Caco-2 (cell line): ENCODE data around the gene TPCN1. TPM values are rescaled to one million over a fixed set of nuclear protein-coding genes. Genes with fewer than 3 reads are reported as not detected.
A peak's percentile ranks its signal among the peaks of the same experiment; 100 is the strongest.

Experiments
- BruUV-seq: library from RNA; stranded (reverse); fragments of 400-500 nt; replicated peaks from 2 replicates; lab custom pipeline; 2021; lab: Mats Ljungman, UMichigan
- CTCF ChIA-PET: fragments of 300-600 bp; sonication (Branson Sonifier 250); formaldehyde crosslinking; loops from one replicate; lab custom pipeline; 2022; ENCODE audit warnings: antibody characterized with exemption; lab: Charles Lee
- POLR2A ChIA-PET: fragments of 300-600 bp; sonication (Branson Sonifier 250); formaldehyde crosslinking; loops from one replicate; lab custom pipeline; 2022; ENCODE audit warnings: antibody characterized with exemption; lab: Charles Lee
- DNase-seq, 2 experiments: peaks; one replicate each; pipeline versions ENCODE4 v3.0.0 to v3.0.0-alpha.2; 2020 to 2022
- H3K27me3 ChIP-seq: replicated peaks from 2 replicates; pipeline ENCODE4 v1.6.0; 2011; ENCODE audit warnings: low read length; ENCODE audit not compliant: control insufficient read depth, insufficient read depth
- H3K36me3 ChIP-seq: 2 replicates; pipeline ENCODE4 v1.5.1; 2011; ENCODE audit warnings: low read length; ENCODE audit not compliant: control insufficient read depth, insufficient read depth
- H3K4me1 ChIP-seq: fragments of 250-450 bp; sonication (Bioruptor Pico); 2 replicates; pipeline ENCODE4 v1.5.1; 2020; ENCODE audit warnings: mild to moderate bottlenecking
- H3K4me3 ChIP-seq: 2 replicates; pipeline ENCODE4 v1.5.1; 2011; ENCODE audit warnings: low read depth, mild to moderate bottlenecking, control low read depth, low read length
- H3K9me3 ChIP-seq: fragments of 250-450 bp; sonication (Bioruptor Pico); 2 replicates; pipeline ENCODE4 v1.5.1; 2020; ENCODE audit warnings: mild to moderate bottlenecking, moderate library complexity
- H3K27ac Mint-ChIP-seq: one replicate; pipeline ENCODE4 v1.8.0; 2022; ENCODE audit warnings: mixed read lengths; ENCODE audit not compliant: unreplicated experiment
- H3K27me3 Mint-ChIP-seq: one replicate; pipeline ENCODE4 v1.8.0; 2022; ENCODE audit warnings: mixed read lengths; ENCODE audit not compliant: insufficient read depth, unreplicated experiment
- H3K36me3 Mint-ChIP-seq: one replicate; pipeline ENCODE4 v1.8.0; 2022; ENCODE audit warnings: mild to moderate bottlenecking, mixed read lengths; ENCODE audit not compliant: insufficient read depth, unreplicated experiment
- H3K4me1 Mint-ChIP-seq: one replicate; pipeline ENCODE4 v1.8.0; 2022; ENCODE audit warnings: low read depth, mixed read lengths; ENCODE audit not compliant: unreplicated experiment
- H3K4me3 Mint-ChIP-seq: one replicate; pipeline ENCODE4 v1.8.0; 2022; ENCODE audit warnings: mild to moderate bottlenecking, moderate library complexity, mixed read lengths; ENCODE audit not compliant: unreplicated experiment
- H3K9me3 Mint-ChIP-seq: one replicate; pipeline ENCODE4 v1.8.0; 2022; ENCODE audit warnings: mixed read lengths; ENCODE audit not compliant: unreplicated experiment
- intact Hi-C: fragments of 100-400 bp; cut with micrococcal nuclease; formaldehyde crosslinking; loops from one replicate; pipeline ENCODE4 v1.10.0; 2022; ENCODE audit not compliant: unreplicated experiment
- total RNA-seq: library from RNA; stranded (reverse); gene quantifications from 2 replicates; pipeline ENCODE4 v1.2.3, GENCODE V29; 2022
- TF ChIP-seq, protein P1 (sequence below), 2 experiments: fragments of 200-600 bp in 1 of 2; IDR thresholded peaks; 1 replicate in 1 of 2; 2 replicates in 1 of 2; pipeline versions ENCODE4 v1.5.1 to v1.8.0; 2011 to 2022; ENCODE audit warnings: antibody characterized with exemption in 1 of 2, control low read depth in 1 of 2, inconsistent platforms in 1 of 2, low read depth in 1 of 2, low read length in 1 of 2, mild to moderate bottlenecking in 1 of 2, moderate library complexity in 1 of 2; ENCODE audit not compliant: insufficient read depth in 1 of 2, severe bottlenecking in 1 of 2, unreplicated experiment in 1 of 2

Gene TPCN1
- total RNA-seq, 1 experiment from 2014 or later, result 54.4 TPM

GRCh38 chr12:113221997-113222729 lies 899 bp downstream of the TPCN1 start:
- Mint-ChIP-seq H3K36me3 (peaks cover 22% of the 10 kb centered on the region), H3K4me1 (no peaks in the 10 kb centered on the region), H3K4me3 (peak overlapping the region; percentile 79), H3K27me3 (no peaks in the 10 kb centered on the region), H3K27ac (peak overlapping the region; percentile 83), H3K9me3 (no peaks in the 10 kb centered on the region)
- TF ChIP-seq, protein P1, sequence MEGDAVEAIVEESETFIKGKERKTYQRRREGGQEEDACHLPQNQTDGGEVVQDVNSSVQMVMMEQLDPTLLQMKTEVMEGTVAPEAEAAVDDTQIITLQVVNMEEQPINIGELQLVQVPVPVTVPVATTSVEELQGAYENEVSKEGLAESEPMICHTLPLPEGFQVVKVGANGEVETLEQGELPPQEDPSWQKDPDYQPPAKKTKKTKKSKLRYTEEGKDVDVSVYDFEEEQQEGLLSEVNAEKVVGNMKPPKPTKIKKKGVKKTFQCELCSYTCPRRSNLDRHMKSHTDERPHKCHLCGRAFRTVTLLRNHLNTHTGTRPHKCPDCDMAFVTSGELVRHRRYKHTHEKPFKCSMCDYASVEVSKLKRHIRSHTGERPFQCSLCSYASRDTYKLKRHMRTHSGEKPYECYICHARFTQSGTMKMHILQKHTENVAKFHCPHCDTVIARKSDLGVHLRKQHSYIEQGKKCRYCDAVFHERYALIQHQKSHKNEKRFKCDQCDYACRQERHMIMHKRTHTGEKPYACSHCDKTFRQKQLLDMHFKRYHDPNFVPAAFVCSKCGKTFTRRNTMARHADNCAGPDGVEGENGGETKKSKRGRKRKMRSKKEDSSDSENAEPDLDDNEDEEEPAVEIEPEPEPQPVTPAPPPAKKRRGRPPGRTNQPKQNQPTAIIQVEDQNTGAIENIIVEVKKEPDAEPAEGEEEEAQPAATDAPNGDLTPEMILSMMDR (IDR thresholded peaks at IDR 0.05; ENCODE audit: insufficient read depth in 1 of 2, low read depth in 1 of 2, low read length in 1 of 2, severe bottlenecking in 1 of 2, unreplicated experiment in 1 of 2), result no peak
- intact Hi-C loops, result loop anchor here (1.0 to 2.0 kb wide), 3 partner anchors 8 to 25 kb away; no protein-coding TSS in a partner anchor
- ChIA-PET CTCF (interaction anchor here (0.6 kb wide), 3 partner anchors 77 to 719 kb away, joined by 3 to 5 read pairs (median 5); partner anchors contain the start of gene SLC8B1), POLR2A (interaction anchor here (0.6 to 3.7 kb wide), 12 partner anchors 8 to 113 kb away, joined by 3 to 42 read pairs (median 7); partner anchors contain the start of gene SLC8B1)
- H3K4me1 ChIP-seq, result peaks cover 16% of the 10 kb centered on the region; the same call in 1 of the 2 replicates
- BruUV-seq, result TSS peak; percentile 63
- DNase-seq, result no peak
- peak overlapping the region; percentile 71 for H3K4me3 ChIP-seq
- no peaks in the 10 kb centered on the region for H3K36me3 ChIP-seq
- no peaks in the 10 kb centered on the region for H3K9me3 ChIP-seq
- no peaks in the 10 kb centered on the region for H3K27me3 ChIP-seq

DNA sequence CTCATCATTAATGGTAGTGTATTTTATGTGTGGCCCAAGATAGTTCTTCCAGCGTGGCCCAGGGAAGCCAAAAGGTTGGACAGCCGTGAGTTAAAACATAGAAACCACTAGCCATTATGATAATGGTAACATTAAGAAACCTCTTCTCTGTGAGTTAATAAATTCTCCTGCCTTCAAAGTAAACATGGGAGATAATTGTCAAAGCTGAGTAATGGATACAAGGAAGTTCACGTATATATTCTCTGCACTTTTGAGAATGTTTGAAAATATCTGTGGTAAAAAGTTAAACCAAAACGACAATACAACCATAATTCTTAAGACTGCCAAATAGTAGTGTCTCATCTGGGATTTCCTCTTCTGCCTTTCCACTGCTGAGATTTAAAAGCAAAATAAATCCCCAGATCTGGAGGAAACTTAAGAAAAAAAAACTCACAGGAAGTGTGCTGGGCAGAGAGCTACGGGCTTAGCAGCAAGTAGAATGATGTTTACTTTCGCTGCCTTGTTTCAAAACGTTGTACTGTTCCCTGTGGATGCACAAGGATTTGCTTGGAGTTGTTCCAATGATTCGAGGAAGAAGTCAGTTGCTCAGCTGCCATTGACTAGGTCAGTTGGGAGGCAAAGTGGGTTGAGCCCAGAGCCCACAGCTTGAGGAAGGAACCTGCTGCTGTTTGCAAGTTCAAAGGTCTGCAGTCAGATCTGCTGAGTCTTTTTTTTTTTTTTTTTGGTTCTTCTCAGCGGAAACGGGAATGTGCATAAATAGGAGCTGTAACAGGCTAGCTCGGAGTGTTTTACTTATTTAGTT lies 1.7 kb downstream of the TPCN1 start:
- ChIA-PET CTCF (interaction anchor here (0.6 to 1.6 kb wide), 2 partner anchors 23 to 77 kb away, joined by 5 to 6 read pairs; no protein-coding TSS in a partner anchor), POLR2A (interaction anchor here (0.6 to 3.7 kb wide), 10 partner anchors 7 to 135 kb away, joined by 3 to 42 read pairs (median 7); partner anchors contain the start of gene PLBD2)

More for the DNA sequence above, 1.7 kb downstream of the TPCN1 start:
- Histone ChIP-seq H3K9me3 (no peaks in the 10 kb centered on the region), H3K4me3 (peak overlapping the region; percentile 71), H3K27me3 (no peaks in the 10 kb centered on the region), H3K36me3 (no peaks in the 10 kb centered on the region), H3K4me1 (peaks cover 21% of the 10 kb centered on the region; the same call in 1 of the 2 replicates)
- TF ChIP-seq, protein P1 (IDR thresholded peaks at IDR 0.05; ENCODE audit: insufficient read depth in 1 of 2, low read depth in 1 of 2, low read length in 1 of 2, severe bottlenecking in 1 of 2, unreplicated experiment in 1 of 2), result no peak
- DNase-seq, result peak; percentile 72 to 85
- H3K4me1 Mint-ChIP-seq, result no peaks in the 10 kb centered on the region
- intact Hi-C loops, result loop anchor here (2.0 kb wide), 2 partner anchors 18 to 26 kb away; no protein-coding TSS in a partner anchor
- no peaks in the 10 kb centered on the region for H3K9me3 Mint-ChIP-seq
- peak overlapping the region; percentile 79 for H3K4me3 Mint-ChIP-seq
- BruUV-seq, result TSS peak; percentile 68
- H3K27ac Mint-ChIP-seq, result peak overlapping the region; percentile 83
- peaks cover 29% of the 10 kb centered on the region for H3K36me3 Mint-ChIP-seq
- H3K27me3 Mint-ChIP-seq, result no peaks in the 10 kb centered on the region
